A549 treated with GW870086 at 1 μM for 4 hours (cell line): ENCODE results near the gene TAS2R38. TPM values are rescaled to one million over a fixed set of nuclear protein-coding genes. Genes with fewer than 3 reads are reported as not detected.

Experiments used
- total RNA-seq: library from RNA; stranded (reverse); fragments of 200-300 nt; extraction: Qiagen RNA extraction; gene quantifications from 5 replicates; pipeline ENCODE4 v1.2.3, GENCODE V29; 2022; ENCODE audit warnings: low read depth

The TAS2R38 gene
- not detected in 5 replicates for total RNA-seq

GRCh38 chr7:141973673-141974072 is at the start of gene TAS2R38:
TSS of gene TAS2R38 (minus strand) at chr7:141973773. CDS start at chr7:141973689, 84 bp downstream.

GRCh38 chr7:141946796-141947195 is 26.8 kb downstream of the TAS2R38 start, which contains the start of gene CLEC5A:
TSS of gene CLEC5A (minus strand) at chr7:141946974. CDS start at chr7:141946292, 682 bp downstream.

Other genes with a start within 250 kb of the TAS2R38 start
- gene SSBP1, start 235.4 kb downstream of the TAS2R38 start, total RNA-seq, result 283 to 344 TPM (median 297 TPM) in 5 replicates
- 0.14 TPM in 1 of 5 replicates, not detected in the others for gene TAS2R3, start 209.7 kb downstream of the TAS2R38 start, total RNA-seq
- 0.12 to 0.17 TPM (median 0.13 TPM) in 4 of 5 replicates, not detected in the other for gene TAS2R4, start 197.1 kb downstream of the TAS2R38 start, total RNA-seq
- gene TAS2R5, start 183.6 kb downstream of the TAS2R38 start, total RNA-seq, result 0.37 to 0.51 TPM (median 0.41 TPM) in 5 replicates
- not detected in 5 replicates for gene PRSS37, start 132.3 kb downstream of the TAS2R38 start, total RNA-seq
- gene OR9A4, start 57.4 kb downstream of the TAS2R38 start, total RNA-seq, result not detected in 5 replicates
- not detected in 5 replicates for gene CLEC5A, start 26.8 kb downstream of the TAS2R38 start, total RNA-seq
- 0.45 to 0.66 TPM (median 0.53 TPM) in 5 replicates for gene MGAM, start 22.1 kb upstream of the TAS2R38 start, total RNA-seq
- 0.01 to 0.02 TPM in 2 of 5 replicates, not detected in the others for gene MGAM2, start 137.9 kb upstream of the TAS2R38 start, total RNA-seq